ENCODE data around the gene KRTAP10-11. TPM values are rescaled to one million over a fixed set of nuclear protein-coding genes. Genes with fewer than 3 reads are reported as not detected.
"Not testable (repeated sequence)": the region's sequence is repeated elsewhere in the genome, so short reads cannot be mapped to it uniquely, and the experiment has no call there.

The KRTAP10-11 gene, protein sequence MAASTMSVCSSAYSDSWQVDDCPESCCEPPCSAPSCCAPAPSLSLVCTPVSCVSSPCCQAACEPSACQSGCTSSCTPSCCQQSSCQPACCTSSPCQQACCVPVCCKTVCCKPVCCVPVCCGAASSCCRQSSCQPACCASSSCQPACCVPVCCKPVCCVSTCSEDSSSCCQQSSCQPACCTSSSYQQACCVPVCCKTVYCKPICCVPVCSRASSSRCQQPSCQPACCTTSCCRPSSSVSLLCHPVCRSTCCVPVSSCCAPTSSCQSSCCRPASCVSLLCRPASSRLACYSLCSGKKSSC
- not detected for total RNA-seq

DNA sequence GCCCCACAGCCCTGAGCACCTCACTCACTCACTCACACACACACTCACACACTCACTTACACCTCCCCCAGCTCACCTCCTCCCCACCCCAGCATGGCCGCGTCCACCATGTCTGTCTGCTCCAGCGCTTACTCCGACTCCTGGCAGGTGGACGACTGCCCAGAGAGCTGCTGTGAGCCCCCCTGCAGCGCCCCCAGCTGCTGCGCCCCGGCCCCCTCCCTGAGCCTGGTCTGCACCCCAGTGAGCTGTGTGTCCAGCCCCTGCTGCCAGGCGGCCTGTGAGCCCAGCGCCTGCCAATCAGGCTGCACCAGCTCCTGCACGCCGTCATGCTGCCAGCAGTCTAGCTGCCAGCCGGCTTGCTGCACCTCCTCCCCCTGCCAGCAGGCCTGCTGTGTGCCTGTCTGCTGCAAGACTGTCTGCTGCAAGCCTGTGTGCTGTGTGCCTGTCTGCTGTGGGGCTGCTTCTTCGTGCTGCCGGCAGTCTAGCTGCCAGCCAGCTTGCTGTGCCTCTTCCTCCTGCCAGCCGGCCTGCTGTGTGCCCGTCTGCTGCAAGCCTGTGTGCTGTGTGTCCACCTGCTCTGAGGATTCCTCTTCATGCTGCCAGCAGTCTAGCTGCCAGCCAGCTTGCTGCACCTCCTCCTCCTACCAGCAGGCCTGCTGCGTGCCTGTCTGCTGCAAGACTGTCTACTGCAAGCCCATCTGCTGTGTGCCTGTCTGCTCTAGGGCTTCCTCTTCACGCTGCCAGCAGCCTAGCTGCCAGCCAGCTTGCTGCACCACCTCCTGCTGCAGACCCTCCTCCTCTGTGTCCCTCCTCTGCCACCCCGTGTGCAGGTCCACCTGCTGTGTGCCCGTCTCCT is at the start of gene KRTAP10-11:
TSS of gene KRTAP10-11 (plus strand) at position 49 of the 856 bp plus-strand sequence. CDS start at position 94, 45 bp downstream.
- DNase-seq (ENCODE audit: low spot score in 2 of 2); H3K27me3 ChIP-seq; H3K4me3 ChIP-seq; H3K27ac ChIP-seq; H3K4me1 ChIP-seq; H3K36me3 ChIP-seq: not testable (repeated sequence)
- peaks cover 0 to 44% (median 4%) of the 10 kb centered on the region in 4 donors for H3K9me3 ChIP-seq
- 75 to 77% methylated on average over 15 to 16 of the region's 21 CpGs for WGBS, 2 donors

DNA sequence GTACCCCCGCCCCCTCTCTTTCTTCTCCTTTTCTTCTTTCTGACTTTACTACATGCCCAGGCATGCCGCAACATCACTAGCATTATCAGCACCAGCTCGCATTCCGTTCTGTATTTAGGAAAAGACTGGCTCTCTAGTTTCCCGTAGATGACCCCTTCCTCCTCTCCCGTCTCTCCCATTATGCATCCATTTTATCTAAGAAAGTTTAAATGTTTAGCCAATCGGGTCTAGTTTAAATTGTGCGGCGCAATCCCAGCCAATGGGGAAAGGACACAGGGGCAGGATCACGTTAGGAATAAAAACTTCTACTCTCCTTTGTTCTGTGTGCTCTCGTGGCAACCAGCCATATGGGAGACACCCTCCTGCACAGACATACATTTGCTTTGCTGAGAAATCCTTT is 48.2 kb upstream of the KRTAP10-11 start:
- H3K4me1 ChIP-seq = no peaks in the 10 kb centered on the region
- whole genome bisulfite sequencing, 2 donors = 61 to 69% methylated on average over 11 of the region's 11 CpGs
- H3K9me3 ChIP-seq = peaks cover 0 to 10% (median 0%) of the 10 kb centered on the region in 4 donors
- H3K27ac ChIP-seq = no peak overlapping the region
- no peak for DNase-seq (ENCODE audit: low spot score in 2 of 2)
- H3K36me3 ChIP-seq = no peaks in the 10 kb centered on the region
- H3K4me3 ChIP-seq = no peak overlapping the region
- TF ChIP-seq POLR2A (IDR thresholded peaks at IDR 0.05) (no peak), EP300 (IDR thresholded peaks at IDR 0.05) (no peak)
- TF ChIP-seq, protein P1, sequence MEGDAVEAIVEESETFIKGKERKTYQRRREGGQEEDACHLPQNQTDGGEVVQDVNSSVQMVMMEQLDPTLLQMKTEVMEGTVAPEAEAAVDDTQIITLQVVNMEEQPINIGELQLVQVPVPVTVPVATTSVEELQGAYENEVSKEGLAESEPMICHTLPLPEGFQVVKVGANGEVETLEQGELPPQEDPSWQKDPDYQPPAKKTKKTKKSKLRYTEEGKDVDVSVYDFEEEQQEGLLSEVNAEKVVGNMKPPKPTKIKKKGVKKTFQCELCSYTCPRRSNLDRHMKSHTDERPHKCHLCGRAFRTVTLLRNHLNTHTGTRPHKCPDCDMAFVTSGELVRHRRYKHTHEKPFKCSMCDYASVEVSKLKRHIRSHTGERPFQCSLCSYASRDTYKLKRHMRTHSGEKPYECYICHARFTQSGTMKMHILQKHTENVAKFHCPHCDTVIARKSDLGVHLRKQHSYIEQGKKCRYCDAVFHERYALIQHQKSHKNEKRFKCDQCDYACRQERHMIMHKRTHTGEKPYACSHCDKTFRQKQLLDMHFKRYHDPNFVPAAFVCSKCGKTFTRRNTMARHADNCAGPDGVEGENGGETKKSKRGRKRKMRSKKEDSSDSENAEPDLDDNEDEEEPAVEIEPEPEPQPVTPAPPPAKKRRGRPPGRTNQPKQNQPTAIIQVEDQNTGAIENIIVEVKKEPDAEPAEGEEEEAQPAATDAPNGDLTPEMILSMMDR (IDR thresholded peaks at IDR 0.05) = no peak
- H3K27me3 ChIP-seq = peaks cover 0 to 2% of the 10 kb centered on the region in 2 donors

DNA sequence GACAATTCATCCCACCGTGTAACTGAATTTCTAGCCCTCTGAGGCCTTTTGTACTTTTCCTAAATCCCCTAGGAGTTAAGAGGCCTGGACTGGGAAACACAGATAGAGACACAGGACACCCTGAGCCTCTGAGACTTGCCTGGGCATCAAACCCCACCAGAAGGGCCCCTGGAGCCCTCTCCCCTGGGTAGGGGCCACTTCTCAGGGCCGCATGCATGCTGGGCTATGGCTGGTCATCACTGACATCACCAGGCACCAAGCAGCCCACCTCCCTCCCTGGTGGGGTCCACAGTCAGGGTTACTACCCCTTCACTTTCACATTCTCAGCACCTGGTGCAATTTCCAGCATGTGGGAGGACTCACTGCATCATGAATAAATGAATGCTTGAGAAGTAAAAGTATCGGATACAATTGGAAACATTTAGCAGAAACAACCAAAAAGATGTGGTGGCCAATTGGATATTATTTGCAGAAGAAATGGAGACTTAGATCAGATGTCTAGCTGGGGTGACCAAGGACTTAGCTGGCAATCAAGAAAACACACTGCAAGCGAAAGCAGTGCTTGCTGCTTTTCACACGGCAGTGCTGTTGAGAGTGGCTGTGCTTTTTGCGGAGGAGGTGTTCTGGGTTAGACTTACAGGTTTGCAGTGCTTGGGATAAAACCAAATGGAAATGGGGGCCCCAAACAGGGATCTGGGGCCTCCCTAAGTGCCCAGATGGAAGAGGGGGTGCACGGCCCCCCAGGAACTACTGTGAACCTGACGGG is 46.8 kb upstream of the KRTAP10-11 start:
- TF ChIP-seq POLR2A (IDR thresholded peaks at IDR 0.05) (no peak), EP300 (IDR thresholded peaks at IDR 0.05) (no peak)
- TF ChIP-seq, protein P1 (IDR thresholded peaks at IDR 0.05) = no peak
- Histone ChIP-seq H3K36me3 (no peaks in the 10 kb centered on the region), H3K4me1 (no peaks in the 10 kb centered on the region), H3K27me3 (no peaks in the 10 kb centered on the region), H3K4me3 (no peak overlapping the region), H3K9me3 (peaks cover 0 to 17% (median 0%) of the 10 kb centered on the region in 4 donors), H3K27ac (no peak overlapping the region)
- DNase-seq (ENCODE audit: low spot score in 2 of 2) = no peak
- WGBS, 2 donors = 77 to 82% methylated on average over 8 of the region's 8 CpGs

DNA sequence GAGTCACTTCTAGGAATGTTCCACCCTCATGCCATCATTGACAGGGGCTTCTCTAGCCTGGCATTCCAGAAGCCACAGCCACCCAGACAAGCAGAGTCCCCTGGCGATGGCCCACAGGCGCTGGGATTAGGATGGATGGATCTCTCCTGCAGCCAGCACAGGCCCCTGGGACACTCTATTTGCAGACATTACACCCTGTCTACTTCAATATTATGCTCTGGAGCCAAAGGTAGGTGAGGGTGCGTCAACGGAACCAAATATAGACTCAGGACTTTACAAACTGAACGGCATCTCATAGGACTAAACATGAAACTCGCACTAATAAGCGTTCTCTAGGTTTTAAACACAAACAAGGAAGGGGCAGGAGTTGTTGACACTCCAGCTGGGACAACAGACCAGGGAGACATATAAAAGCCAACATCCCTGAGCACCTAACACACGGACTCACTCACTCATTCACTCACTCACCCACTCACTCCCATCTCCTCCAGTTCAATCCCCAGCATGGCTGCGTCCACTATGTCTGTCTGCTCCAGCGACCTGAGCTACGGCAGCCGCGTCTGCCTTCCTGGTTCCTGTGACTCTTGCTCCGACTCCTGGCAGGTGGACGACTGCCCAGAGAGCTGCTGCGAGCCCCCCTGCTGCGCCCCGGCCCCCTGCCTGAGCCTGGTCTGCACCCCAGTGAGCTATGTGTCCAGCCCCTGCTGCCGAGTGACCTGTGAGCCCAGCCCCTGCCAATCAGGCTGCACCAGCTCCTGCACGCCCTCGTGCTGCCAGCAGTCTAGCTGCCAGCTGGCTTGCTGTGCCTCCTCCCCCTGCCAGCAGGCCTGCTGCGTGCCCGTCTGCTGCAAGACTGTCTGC is 45.9 kb upstream of the KRTAP10-11 start, which contains the start of gene KRTAP10-7:
TSS of gene KRTAP10-7 (plus strand) at position 480 of the 861 bp plus-strand sequence. CDS start at position 505, 25 bp downstream.
- not testable (repeated sequence) for DNase-seq (ENCODE audit: low spot score in 2 of 2); H3K36me3 ChIP-seq; H3K4me1 ChIP-seq; H3K27ac ChIP-seq; H3K27me3 ChIP-seq; H3K4me3 ChIP-seq
- H3K9me3 ChIP-seq = peaks cover 0 to 18% (median 0%) of the 10 kb centered on the region in 4 donors
- WGBS, 2 donors = 71 to 77% methylated on average over 16 to 23 of the region's 23 CpGs

DNA sequence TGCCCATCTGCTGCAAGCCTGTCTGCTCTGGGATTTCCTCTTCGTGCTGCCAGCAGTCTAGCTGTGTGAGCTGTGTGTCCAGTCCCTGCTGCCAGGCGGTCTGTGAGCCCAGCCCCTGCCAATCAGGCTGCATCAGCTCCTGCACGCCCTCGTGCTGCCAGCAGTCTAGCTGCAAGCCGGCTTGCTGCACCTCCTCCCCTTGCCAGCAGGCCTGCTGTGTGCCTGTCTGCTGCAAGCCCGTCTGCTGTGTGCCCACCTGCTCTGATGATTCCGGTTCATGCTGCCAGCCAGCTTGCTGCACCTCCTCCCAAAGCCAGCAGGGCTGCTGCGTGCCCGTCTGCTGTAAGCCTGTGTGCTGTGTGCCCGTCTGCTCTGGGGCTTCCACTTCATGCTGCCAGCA is 45.1 kb upstream of the KRTAP10-11 start:
- H3K9me3 ChIP-seq = peaks cover 0 to 19% (median 0%) of the 10 kb centered on the region in 4 donors
- not testable (repeated sequence) for H3K36me3 ChIP-seq; H3K4me3 ChIP-seq; H3K4me1 ChIP-seq; DNase-seq (ENCODE audit: low spot score in 2 of 2); H3K27me3 ChIP-seq; H3K27ac ChIP-seq
- 78 to 79% methylated on average over 6 to 10 of the region's 10 CpGs for WGBS, 2 donors

Data from tibial nerve (tissue), 4 donors.